GM12878 (cell line): ENCODE data around the gene BRI3BP. TPM values are rescaled to one million over a fixed set of nuclear protein-coding genes. Genes with fewer than 3 reads are reported as not detected.

Source experiments
- ATAC-seq: fragments of 200-7000 bp; cut with Tn5 transposase; 3 replicates; pipeline ENCODE4 v1.9.1; 2020; ENCODE audit warnings: mild to moderate bottlenecking, moderate library complexity
- BruUV-seq: library from RNA; stranded (reverse); fragments of 400-500 nt; replicated peaks from 2 replicates; lab custom pipeline; 2021; lab: Mats Ljungman, UMichigan
- CTCF ChIA-PET: fragments of 300-600 bp; sonication (Branson Sonifier 250); formaldehyde crosslinking; extraction: SDS; loops from one replicate; lab custom pipeline; 2021; ENCODE audit warnings: inconsistent platforms; lab: Yijun Ruan, JAX
- POLR2A ChIA-PET: fragments of 350-600 bp; formaldehyde crosslinking; extraction: SDS; loops from one replicate; lab custom pipeline; 2021; ENCODE audit warnings: inconsistent platforms; lab: Charles Lee
- RAD21 ChIA-PET: fragments of 300-600 bp; sonication (Branson Sonifier 250); formaldehyde crosslinking; loops from one replicate; lab custom pipeline; 2023; ENCODE audit warnings: antibody characterized with exemption; ENCODE audit not compliant: unreplicated experiment; lab: Charles Lee
- SMC1A ChIA-PET: fragments of 300-600 bp; sonication (Branson Sonifier 250); formaldehyde crosslinking; loops from one replicate; lab custom pipeline; 2023; ENCODE audit not compliant: unreplicated experiment, uncharacterized antibody; lab: Charles Lee
- DNase-seq: peaks from one replicate; pipeline ENCODE4 v3.0.0-alpha.2; 2011; ENCODE audit warnings: low read depth, low spot score
- FAIRE-seq: peaks from 3 replicates; lab custom pipeline; 2011; peaks lifted over from hg19 to GRCh38; lab: Jason Lieb, UNC
- H2AFZ ChIP-seq: 2 replicates; pipeline ENCODE4 v1.6.0; 2011; ENCODE audit warnings: low read depth, low read length, control low read depth; ENCODE audit not compliant: control insufficient read depth
- H3K27ac ChIP-seq: 2 replicates; pipeline ENCODE4 v1.5.1; 2011; ENCODE audit warnings: control low read depth; ENCODE audit not compliant: control insufficient read depth, insufficient read depth
- H3K27me3 ChIP-seq, 2 experiments: replicated peaks in 1 of 2; 2 replicates each; pipeline versions ENCODE4 v1.6.0 to v1.6.1; 2011; ENCODE audit warnings: low read length in 1 of 2; ENCODE audit not compliant: control insufficient read depth in 2 of 2, insufficient read depth in 2 of 2
- H3K36me3 ChIP-seq, 2 experiments: 2 replicates each; pipeline ENCODE4 v1.5.1; 2011; ENCODE audit warnings: low read length in 1 of 2; ENCODE audit not compliant: control insufficient read depth in 2 of 2, insufficient read depth in 2 of 2
- H3K4me1 ChIP-seq: 2 replicates; pipeline ENCODE4 v1.6.1; 2011; ENCODE audit warnings: mild to moderate bottlenecking, low read length, moderate library complexity, mixed read lengths; ENCODE audit not compliant: control insufficient read depth, insufficient read depth
- H3K4me2 ChIP-seq: 2 replicates; pipeline ENCODE4 v1.6.0; 2011; ENCODE audit warnings: control low read depth; ENCODE audit not compliant: control insufficient read depth, insufficient read depth
- H3K4me3 ChIP-seq: fragments of 200-600 bp; sonication (generic); 2 replicates; pipeline ENCODE4 v1.5.1; 2016
- H3K79me2 ChIP-seq: 2 replicates; pipeline ENCODE4 v1.6.0; 2011; ENCODE audit warnings: low read length; ENCODE audit not compliant: control insufficient read depth, insufficient read depth
- H3K9ac ChIP-seq: 2 replicates; pipeline ENCODE4 v1.8.0; 2011; ENCODE audit warnings: low read length, control low read depth, mixed read lengths; ENCODE audit not compliant: control insufficient read depth, insufficient read depth
- H3K9me3 ChIP-seq: replicated peaks from 3 replicates; pipeline ENCODE4 v1.5.1; 2011; ENCODE audit warnings: mild to moderate bottlenecking, low read length; ENCODE audit not compliant: control insufficient read depth, insufficient read depth
- H4K20me1 ChIP-seq: 2 replicates; pipeline ENCODE4 v1.6.0; 2011; ENCODE audit not compliant: control insufficient read depth, insufficient read depth
- BACH1 ChIP-seq: fragments of 450-650 bp; IDR thresholded peaks from 2 replicates; pipeline ENCODE4 v1.6.1; 2017; ENCODE audit warnings: mild to moderate bottlenecking, borderline replicate concordance
- BHLHE40 ChIP-seq, 2 experiments: fragments of 450-650 bp in 1 of 2; IDR thresholded peaks; 2 replicates each; pipeline ENCODE4 v1.6.1; 2011 to 2017; ENCODE audit warnings: low read depth in 2 of 2, borderline replicate concordance in 1 of 2, improper control_type of control experiment in 1 of 2, low read length in 1 of 2, mild to moderate bottlenecking in 1 of 2
- BMI1 ChIP-seq: fragments of 450-650 bp; IDR thresholded peaks from 2 replicates; pipeline ENCODE4 v1.6.1; 2016; ENCODE audit warnings: mild to moderate bottlenecking, moderate library complexity, borderline replicate concordance
- CHD1 ChIP-seq: IDR thresholded peaks from 2 replicates; pipeline ENCODE4 v1.6.1; 2012; ENCODE audit warnings: low read depth, low read length, improper control_type of control experiment
- ETV6 ChIP-seq, 2 experiments: fragments of 450-650 bp in 1 of 2; IDR thresholded peaks in 1 of 2; conservative IDR thresholded peaks in 1 of 2; 2 replicates each; pipeline ENCODE4 v1.6.1; 2014; ENCODE audit warnings: antibody characterized with exemption in 1 of 2, borderline replicate concordance in 1 of 2, low read depth in 1 of 2, mild to moderate bottlenecking in 1 of 2, moderate library complexity in 1 of 2
- GABPA ChIP-seq: IDR thresholded peaks from 2 replicates; pipeline ENCODE4 v1.6.1; 2014; ENCODE audit warnings: antibody characterized with exemption, low read depth, mild to moderate bottlenecking, inconsistent platforms
- GATAD2B ChIP-seq: fragments of 450-650 bp; conservative IDR thresholded peaks from 2 replicates; pipeline ENCODE4 v1.6.1; 2017; ENCODE audit warnings: low read depth, mild to moderate bottlenecking, moderate library complexity
- IKZF2 ChIP-seq, 2 experiments: fragments of 450-650 bp; IDR thresholded peaks; 2 replicates each; pipeline ENCODE4 v1.6.1; 2017; ENCODE audit warnings: mild to moderate bottlenecking in 2 of 2, moderate library complexity in 2 of 2
- LARP7 ChIP-seq: fragments of 450-650 bp; IDR thresholded peaks from 2 replicates; pipeline ENCODE4 v1.6.1; 2017; ENCODE audit warnings: mild to moderate bottlenecking
- NFYB ChIP-seq: IDR thresholded peaks from 2 replicates; pipeline ENCODE4 v1.6.1; 2011; ENCODE audit warnings: low read depth, mild to moderate bottlenecking, low read length, improper control_type of control experiment, moderate library complexity; ENCODE audit not compliant: insufficient read depth
- NR2F1 ChIP-seq: fragments of 450-650 bp; conservative IDR thresholded peaks from 2 replicates; pipeline ENCODE4 v1.6.1; 2017; ENCODE audit warnings: mild to moderate bottlenecking
- PAX5 ChIP-seq: IDR thresholded peaks from 2 replicates; pipeline ENCODE4 v1.6.1; 2011; ENCODE audit warnings: low read depth, low read length, borderline replicate concordance
- POLR2A ChIP-seq: IDR thresholded peaks from 2 replicates; pipeline ENCODE4 v1.6.1; 2011; ENCODE audit warnings: low read depth, mild to moderate bottlenecking, low read length
- RUNX3 ChIP-seq: IDR thresholded peaks from 2 replicates; pipeline ENCODE4 v1.6.1; 2012; ENCODE audit warnings: low read length, inconsistent platforms
- SMARCA5 ChIP-seq: fragments of 450-650 bp; IDR thresholded peaks from 2 replicates; pipeline ENCODE4 v1.6.1; 2017; ENCODE audit warnings: mild to moderate bottlenecking
- TCF7 ChIP-seq: IDR thresholded peaks from 2 replicates; pipeline ENCODE4 v1.6.1; 2014; ENCODE audit warnings: antibody characterized with exemption, borderline replicate concordance
- ZBED1 ChIP-seq: IDR thresholded peaks from 2 replicates; pipeline ENCODE4 v1.6.1; 2016; ENCODE audit warnings: borderline replicate concordance
- ZNF24 ChIP-seq: fragments of 450-650 bp; IDR thresholded peaks from 2 replicates; pipeline ENCODE4 v1.6.1; 2017; ENCODE audit warnings: antibody characterized with exemption, mild to moderate bottlenecking
- ZNF274 ChIP-seq: IDR thresholded peaks from one replicate; pipeline ENCODE4 v1.8.0; 2011; ENCODE audit not compliant: insufficient read length, insufficient read depth
- WGBS: methylation state at CpG from one replicate; pipeline ENCODE4 v1.1.6; 2016; ENCODE audit warnings: low lambda C conversion rate; ENCODE audit not compliant: insufficient replicate concordance, insufficient coverage; ENCODE audit errors: missing lambda C conversion rate; 5-methylcytosine and 5-hydroxymethylcytosine counted together
- in situ Hi-C: fragments of 300-500 bp; cut with MboI; formaldehyde crosslinking; loops from 9 replicates; pipeline ENCODE4 v1.14.3; 2018; ENCODE audit warnings: mixed read lengths
- intact Hi-C: fragments of 100-400 bp; cut with micrococcal nuclease; formaldehyde crosslinking; loops from one replicate; pipeline ENCODE4 v1.14.2; 2022; ENCODE audit not compliant: unreplicated experiment
- polyA plus RNA-seq, 11 experiments: library from polyadenylated mRNA; depleted of rRNA in 4 of 11; unstranded in 6 of 11; stranded (reverse) in 5 of 11; fragments of >200 nt; fragmentation: Nextera tagmentation in 4 of 11; fragmentation: Illumina TruSeq in 1 of 11; extraction: Ambion mirVana in 4 of 11; extraction: Trizol in 1 of 11; gene quantifications; 1 replicate in 1 of 11; 2 replicates in 10 of 11; pipeline versions ENCODE4 v1.2.1 to v1.2.3, GENCODE V29; 2011 to 2016; ENCODE audit warnings: inconsistent platforms in 2 of 11, missing spikeins in 2 of 11, low read depth in 1 of 11
- total RNA-seq, 4 experiments: library from RNA; depleted of rRNA in 3 of 4; stranded (reverse); fragments of >200 nt in 3 of 4; fragmentation: Illumina TruSeq in 1 of 4; extraction: Trizol in 1 of 4; gene quantifications; 2 replicates each; pipeline versions ENCODE4 v1.2.1 to v1.2.3, GENCODE V29; 2013 to 2021
- TF ChIP-seq, protein P1 (sequence below): IDR thresholded peaks from 2 replicates; pipeline ENCODE4 v1.6.1; 2012; ENCODE audit warnings: low read depth, low read length, improper control_type of control experiment

The BRI3BP gene
- total and polyA plus RNA-seq, 10 of the 15 experiments (the other 5 are each of a cell fraction or from before 2014, with no cell fraction given): 11.5 to 37.0 (median 28.5) TPM

DNA sequence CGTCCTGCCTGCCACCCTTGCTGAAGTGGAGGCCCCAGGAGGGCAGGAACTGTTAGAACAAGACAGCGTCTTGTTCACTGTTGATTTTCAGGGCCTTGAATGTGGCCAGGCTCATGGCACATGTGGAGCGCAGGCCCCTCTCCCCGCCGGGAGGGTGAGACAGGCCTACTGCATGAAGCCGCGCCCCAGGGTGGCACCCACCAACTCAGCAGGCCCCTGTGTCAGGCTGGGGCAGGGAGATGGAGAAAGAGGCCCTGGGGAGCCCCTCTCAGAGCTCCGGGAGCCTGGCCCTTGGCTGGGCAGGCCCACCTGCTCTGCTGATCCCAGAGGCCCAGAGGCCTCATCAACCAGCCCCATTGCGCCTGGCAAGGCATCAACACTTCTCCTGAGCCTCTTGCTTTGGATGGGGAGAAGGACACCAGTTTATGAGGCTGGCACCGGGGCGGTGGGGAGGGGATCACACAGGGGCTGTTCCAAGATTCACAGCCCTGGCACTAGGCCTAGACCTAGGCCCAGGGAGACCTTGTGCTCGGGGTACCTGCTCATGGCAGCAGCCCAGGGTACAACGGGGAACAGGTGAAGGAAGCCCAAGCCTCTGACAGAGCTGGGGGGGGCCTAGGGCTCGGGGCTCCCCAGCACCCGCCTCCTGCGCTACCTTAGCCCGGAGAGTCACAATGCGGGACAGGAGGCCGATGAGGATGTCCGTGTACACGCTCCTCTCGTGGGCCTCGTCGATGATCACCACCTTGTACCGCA is 22.6 kb upstream of the BRI3BP start:
- H3K4me3 ChIP-seq: no peak overlapping the region
- no peaks in the 10 kb centered on the region for H3K4me1 ChIP-seq
- ChIA-PET POLR2A (no interaction called here), RAD21 (no interaction called here), CTCF (interaction anchor here (1.0 kb wide), 1 partner anchor 64 kb away, joined by 3 read pairs; no protein-coding TSS in a partner anchor), SMC1A (no interaction called here)
- H3K4me2 ChIP-seq: no peak overlapping the region
- no peak overlapping the region for H2AFZ ChIP-seq
- peaks cover 26 to 56% of the 10 kb centered on the region in 2 experiments for H3K36me3 ChIP-seq
- FAIRE-seq (no peak), ATAC-seq (no peak), DNase-seq (no peak)
- intact Hi-C loops: no loop called here
- no TSS peak for BruUV-seq
- H3K27ac ChIP-seq: no peak overlapping the region
- H4K20me1 ChIP-seq: no peaks in the 10 kb centered on the region
- H3K9ac ChIP-seq: no peak overlapping the region
- WGBS: 96% methylated on average over 25 of the region's 25 CpGs
- no peaks in the 10 kb centered on the region for H3K9me3 ChIP-seq
- H3K27me3 ChIP-seq: no peaks in the 10 kb centered on the region
- in situ Hi-C loops: no loop called here
- TF ChIP-seq GABPA: no peak
- no peaks in the 10 kb centered on the region for H3K79me2 ChIP-seq

DNA sequence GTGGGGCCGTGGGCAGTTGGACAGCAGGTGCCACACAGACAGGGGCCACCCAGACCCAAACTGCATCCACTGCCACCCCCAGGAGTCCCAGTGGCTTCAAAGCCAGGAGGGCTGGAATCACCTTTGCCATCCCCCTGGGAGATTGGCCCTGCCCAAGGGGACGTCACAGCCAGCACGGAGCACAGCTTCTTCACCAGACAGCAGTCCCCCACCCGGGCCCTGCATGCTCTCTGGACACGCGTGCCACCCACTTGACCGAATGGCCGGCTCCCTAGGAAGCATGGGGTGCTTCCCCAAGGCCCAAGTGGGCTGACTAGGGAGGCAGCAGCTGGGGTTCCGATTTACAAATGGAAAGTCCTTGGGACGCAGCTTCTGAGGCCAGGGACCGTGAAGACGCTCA is 21.8 kb upstream of the BRI3BP start:
- Histone ChIP-seq H4K20me1 (no peaks in the 10 kb centered on the region), H3K4me2 (no peak overlapping the region), H3K4me1 (no peaks in the 10 kb centered on the region), H3K27ac (no peak overlapping the region), H2AFZ (no peak overlapping the region), H3K9me3 (no peaks in the 10 kb centered on the region), H3K79me2 (no peaks in the 10 kb centered on the region), H3K27me3 (no peaks in the 10 kb centered on the region), H3K4me3 (no peak overlapping the region), H3K9ac (no peak overlapping the region), H3K36me3 (peaks cover 29 to 59% of the 10 kb centered on the region in 2 experiments)
- intact Hi-C loops: no loop called here
- no peak for TF ChIP-seq IKZF2 (IDR thresholded peaks at IDR 0.05)
- no peak for TF ChIP-seq TCF7
- no peak for TF ChIP-seq SMARCA5
- TF ChIP-seq ZBED1: no peak
- no peak for TF ChIP-seq BACH1
- no peak for TF ChIP-seq BHLHE40 (IDR thresholded peaks at IDR 0.05; ENCODE audit: borderline replicate concordance in 1 of 2, low read depth in 2 of 2, low read length in 1 of 2)
- TF ChIP-seq POLR2A: no peak; the same call in 1 of the 2 replicates
- TF ChIP-seq ZNF274: no peak
- TF ChIP-seq NFYB: no peak
- TF ChIP-seq ETV6 (conservative IDR thresholded peaks at IDR 0.05 in 1 of 2, IDR thresholded peaks at IDR 0.05 in 1 of 2; ENCODE audit: borderline replicate concordance in 1 of 2, low read depth in 1 of 2): no peak
- no peak for TF ChIP-seq BMI1
- no peak for TF ChIP-seq ZNF24
- no peak for TF ChIP-seq GATAD2B
- no peak for TF ChIP-seq NR2F1
- TF ChIP-seq CHD1: no peak
- TF ChIP-seq, protein P1, sequence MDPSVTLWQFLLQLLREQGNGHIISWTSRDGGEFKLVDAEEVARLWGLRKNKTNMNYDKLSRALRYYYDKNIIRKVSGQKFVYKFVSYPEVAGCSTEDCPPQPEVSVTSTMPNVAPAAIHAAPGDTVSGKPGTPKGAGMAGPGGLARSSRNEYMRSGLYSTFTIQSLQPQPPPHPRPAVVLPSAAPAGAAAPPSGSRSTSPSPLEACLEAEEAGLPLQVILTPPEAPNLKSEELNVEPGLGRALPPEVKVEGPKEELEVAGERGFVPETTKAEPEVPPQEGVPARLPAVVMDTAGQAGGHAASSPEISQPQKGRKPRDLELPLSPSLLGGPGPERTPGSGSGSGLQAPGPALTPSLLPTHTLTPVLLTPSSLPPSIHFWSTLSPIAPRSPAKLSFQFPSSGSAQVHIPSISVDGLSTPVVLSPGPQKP: no peak
- no peak for TF ChIP-seq RUNX3
- TF ChIP-seq LARP7: no peak
- TF ChIP-seq PAX5: no peak
- DNase-seq (no peak), ATAC-seq (no peak), FAIRE-seq (no peak)
- in situ Hi-C loops: no loop called here
- SMC1A ChIA-PET: no interaction called here
- WGBS: 89% methylated on average over 12 of the region's 12 CpGs
- RAD21 ChIA-PET: no interaction called here
- CTCF ChIA-PET: interaction anchor here (1.0 kb wide), 1 partner anchor 65 kb away, joined by 3 read pairs; no protein-coding TSS in a partner anchor
- no TSS peak for BruUV-seq
- POLR2A ChIA-PET: no interaction called here
